ENCODE data around the gene GTPBP1.

The GTPBP1 gene

GRCh38 chr22:38756711-38757463 lies 51.1 kb downstream of the GTPBP1 start:
- in situ Hi-C loops (cut with MboI; ENCODE audit: low sequenced_read_pairs), result no loop called here

GRCh38 chr22:38757464-38757757 lies 51.7 kb downstream of the GTPBP1 start:
- in situ Hi-C loops (cut with MboI; ENCODE audit: low sequenced_read_pairs), result no loop called here

- in situ Hi-C loops (cut with MboI; ENCODE audit: low sequenced_read_pairs), result no loop called here
Observed at GRCh38 chr22:38758276-38758945, 52.7 kb downstream of the GTPBP1 start.

GRCh38 chr22:38759005-38759404 lies 53.3 kb downstream of the GTPBP1 start:
- in situ Hi-C loops (cut with MboI; ENCODE audit: low sequenced_read_pairs), result no loop called here

GRCh38 chr22:38760477-38761201 lies 54.9 kb downstream of the GTPBP1 start:
- in situ Hi-C loops (cut with MboI; ENCODE audit: low sequenced_read_pairs), result no loop called here

GRCh38 chr22:38761202-38762162 lies 55.7 kb downstream of the GTPBP1 start:
- in situ Hi-C loops (cut with MboI; ENCODE audit: low sequenced_read_pairs), result no loop called here

GRCh38 chr22:38762551-38762983 lies 56.8 kb downstream of the GTPBP1 start:
- in situ Hi-C loops (cut with MboI; ENCODE audit: low sequenced_read_pairs), result no loop called here

GRCh38 chr22:38766076-38766777 lies 60.5 kb downstream of the GTPBP1 start:
- in situ Hi-C loops (cut with MboI; ENCODE audit: low sequenced_read_pairs), result no loop called here

GRCh38 chr22:38767313-38767712 lies 61.6 kb downstream of the GTPBP1 start:
- in situ Hi-C loops (cut with MboI; ENCODE audit: low sequenced_read_pairs), result no loop called here

- in situ Hi-C loops (cut with MboI; ENCODE audit: low sequenced_read_pairs), result no loop called here
Observed at GRCh38 chr22:38768036-38768435, 62.3 kb downstream of the GTPBP1 start.

GRCh38 chr22:38770257-38770949 lies 64.7 kb downstream of the GTPBP1 start:
- in situ Hi-C loops (cut with MboI; ENCODE audit: low sequenced_read_pairs), result no loop called here

GRCh38 chr22:38772623-38772873 lies 66.8 kb downstream of the GTPBP1 start:
- in situ Hi-C loops (cut with MboI; ENCODE audit: low sequenced_read_pairs), result no loop called here

- in situ Hi-C loops (cut with MboI; ENCODE audit: low sequenced_read_pairs), result no loop called here
Observed at GRCh38 chr22:38773363-38773946, 67.7 kb downstream of the GTPBP1 start.

- in situ Hi-C loops (cut with MboI; ENCODE audit: low sequenced_read_pairs), result no loop called here
Observed at GRCh38 chr22:38774496-38775166, 68.9 kb downstream of the GTPBP1 start.

GRCh38 chr22:38775656-38776055 lies 69.9 kb downstream of the GTPBP1 start:
- in situ Hi-C loops (cut with MboI; ENCODE audit: low sequenced_read_pairs), result no loop called here

- in situ Hi-C loops (cut with MboI; ENCODE audit: low sequenced_read_pairs), result no loop called here
Observed at GRCh38 chr22:38776086-38776485, 70.3 kb downstream of the GTPBP1 start.

- in situ Hi-C loops (cut with MboI; ENCODE audit: low sequenced_read_pairs), result no loop called here
Observed at GRCh38 chr22:38777087-38777671, 71.4 kb downstream of the GTPBP1 start.

GRCh38 chr22:38781033-38781432 lies 75.3 kb downstream of the GTPBP1 start:
- in situ Hi-C loops (cut with MboI; ENCODE audit: low sequenced_read_pairs), result no loop called here

Data from HL-60/S4 treated with retinoic acid at 250 ng/mL for 4 days and 3 days (cell line).